ENCODE measurements around the gene COMP.

Gene COMP

GRCh38 chr19:18781885-18782527 lies 9.1 kb downstream of the COMP start:
- ATAC-seq: no peak
- TF ChIP-seq ZFP3 (CRISPR knock-in tag; IDR thresholded peaks at IDR 0.05): no peak
- no peak for TF ChIP-seq CSDC2 (CRISPR knock-in tag; IDR thresholded peaks at IDR 0.05)
- TF ChIP-seq RARB (CRISPR knock-in tag; IDR thresholded peaks at IDR 0.05): no peak
- TF ChIP-seq ZNF70 (CRISPR knock-in tag; IDR thresholded peaks at IDR 0.05): no peak
- no peak for TF ChIP-seq CSRNP3 (CRISPR knock-in tag; IDR thresholded peaks at IDR 0.05)
- no peak for TF ChIP-seq ZNF565 (CRISPR knock-in tag; conservative IDR thresholded peaks at IDR 0.05; ENCODE audit: low read depth)
- no peak for TF ChIP-seq ESRRG (CRISPR knock-in tag; IDR thresholded peaks at IDR 0.05)
- no peak for TF ChIP-seq ZNF8 (CRISPR knock-in tag; IDR thresholded peaks at IDR 0.05)
- TF ChIP-seq SNAI2 (CRISPR knock-in tag; IDR thresholded peaks at IDR 0.05): no peak
- no peak for TF ChIP-seq ZFP30 (CRISPR knock-in tag; IDR thresholded peaks at IDR 0.05)
- no peak for TF ChIP-seq TCF4 (CRISPR knock-in tag; IDR thresholded peaks at IDR 0.05; ENCODE audit: borderline replicate concordance)
- TF ChIP-seq OSR1 (CRISPR knock-in tag; IDR thresholded peaks at IDR 0.05): no peak
- TF ChIP-seq ZC3H10 (CRISPR knock-in tag; IDR thresholded peaks at IDR 0.05): no peak
- no peak for TF ChIP-seq BACH2 (CRISPR knock-in tag; IDR thresholded peaks at IDR 0.05; ENCODE audit: borderline replicate concordance)
- no peak for TF ChIP-seq PPARA (CRISPR knock-in tag; IDR thresholded peaks at IDR 0.05; ENCODE audit: borderline replicate concordance)
- TF ChIP-seq TOX (CRISPR knock-in tag; IDR thresholded peaks at IDR 0.05; ENCODE audit: borderline replicate concordance): no peak
- TF ChIP-seq, protein P1, sequence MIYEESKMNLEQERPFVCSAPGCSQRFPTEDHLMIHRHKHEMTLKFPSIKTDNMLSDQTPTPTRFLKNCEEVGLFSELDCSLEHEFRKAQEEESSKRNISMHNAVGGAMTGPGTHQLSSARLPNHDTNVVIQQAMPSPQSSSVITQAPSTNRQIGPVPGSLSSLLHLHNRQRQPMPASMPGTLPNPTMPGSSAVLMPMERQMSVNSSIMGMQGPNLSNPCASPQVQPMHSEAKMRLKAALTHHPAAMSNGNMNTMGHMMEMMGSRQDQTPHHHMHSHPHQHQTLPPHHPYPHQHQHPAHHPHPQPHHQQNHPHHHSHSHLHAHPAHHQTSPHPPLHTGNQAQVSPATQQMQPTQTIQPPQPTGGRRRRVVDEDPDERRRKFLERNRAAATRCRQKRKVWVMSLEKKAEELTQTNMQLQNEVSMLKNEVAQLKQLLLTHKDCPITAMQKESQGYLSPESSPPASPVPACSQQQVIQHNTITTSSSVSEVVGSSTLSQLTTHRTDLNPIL (CRISPR knock-in tag; IDR thresholded peaks at IDR 0.05; ENCODE audit: low read depth): no peak

- TF ChIP-seq SNAI2 (CRISPR knock-in tag; IDR thresholded peaks at IDR 0.05): no peak
- TF ChIP-seq TOX (CRISPR knock-in tag; IDR thresholded peaks at IDR 0.05; ENCODE audit: borderline replicate concordance): no peak
- TF ChIP-seq BACH2 (CRISPR knock-in tag; IDR thresholded peaks at IDR 0.05; ENCODE audit: borderline replicate concordance): no peak
- no peak for TF ChIP-seq TCF4 (CRISPR knock-in tag; IDR thresholded peaks at IDR 0.05; ENCODE audit: borderline replicate concordance)
- no peak for ATAC-seq
These were observed 10.0 kb downstream of the COMP start for GRCh38 chr19:18781047-18781600.

DNA sequence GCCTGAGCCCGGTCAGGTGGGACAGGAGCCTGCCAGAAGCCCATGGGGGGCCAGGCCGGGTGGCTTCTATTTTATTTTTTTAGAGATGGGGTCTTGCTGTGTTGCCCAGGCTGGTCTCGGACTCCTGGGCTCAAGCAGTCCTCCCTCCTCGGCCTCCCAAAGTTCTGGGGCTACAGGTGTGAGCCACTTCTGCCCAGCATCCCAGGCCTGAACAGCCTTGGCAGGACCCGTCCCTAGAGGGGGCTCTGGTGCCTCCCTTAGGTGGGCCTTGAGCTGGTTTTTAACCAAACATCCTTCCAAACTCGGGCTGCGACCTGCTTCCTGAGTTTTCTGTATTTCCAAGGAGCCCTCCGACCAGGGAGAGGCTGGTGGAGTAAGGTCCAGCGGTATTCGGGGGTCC lies 10.5 kb downstream of the COMP start:
- TF ChIP-seq ZNF70 (CRISPR knock-in tag; IDR thresholded peaks at IDR 0.05): no peak
- TF ChIP-seq GLIS3 (CRISPR knock-in tag; IDR thresholded peaks at IDR 0.05): no peak
- TF ChIP-seq ZFP3 (CRISPR knock-in tag; IDR thresholded peaks at IDR 0.05): no peak
- TF ChIP-seq ISL1 (CRISPR knock-in tag; IDR thresholded peaks at IDR 0.05): no peak
- no peak for TF ChIP-seq RARB (CRISPR knock-in tag; IDR thresholded peaks at IDR 0.05)
- no peak for TF ChIP-seq OSR1 (CRISPR knock-in tag; IDR thresholded peaks at IDR 0.05)
- TF ChIP-seq BACH2 (CRISPR knock-in tag; IDR thresholded peaks at IDR 0.05; ENCODE audit: borderline replicate concordance): no peak
- TF ChIP-seq ZNF8 (CRISPR knock-in tag; IDR thresholded peaks at IDR 0.05): no peak
- TF ChIP-seq, protein P2, sequence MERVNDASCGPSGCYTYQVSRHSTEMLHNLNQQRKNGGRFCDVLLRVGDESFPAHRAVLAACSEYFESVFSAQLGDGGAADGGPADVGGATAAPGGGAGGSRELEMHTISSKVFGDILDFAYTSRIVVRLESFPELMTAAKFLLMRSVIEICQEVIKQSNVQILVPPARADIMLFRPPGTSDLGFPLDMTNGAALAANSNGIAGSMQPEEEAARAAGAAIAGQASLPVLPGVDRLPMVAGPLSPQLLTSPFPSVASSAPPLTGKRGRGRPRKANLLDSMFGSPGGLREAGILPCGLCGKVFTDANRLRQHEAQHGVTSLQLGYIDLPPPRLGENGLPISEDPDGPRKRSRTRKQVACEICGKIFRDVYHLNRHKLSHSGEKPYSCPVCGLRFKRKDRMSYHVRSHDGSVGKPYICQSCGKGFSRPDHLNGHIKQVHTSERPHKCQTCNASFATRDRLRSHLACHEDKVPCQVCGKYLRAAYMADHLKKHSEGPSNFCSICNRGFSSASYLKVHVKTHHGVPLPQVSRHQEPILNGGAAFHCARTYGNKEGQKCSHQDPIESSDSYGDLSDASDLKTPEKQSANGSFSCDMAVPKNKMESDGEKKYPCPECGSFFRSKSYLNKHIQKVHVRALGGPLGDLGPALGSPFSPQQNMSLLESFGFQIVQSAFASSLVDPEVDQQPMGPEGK (CRISPR knock-in tag; IDR thresholded peaks at IDR 0.05; ENCODE audit: borderline replicate concordance): no peak
- TF ChIP-seq, protein P1 (CRISPR knock-in tag; IDR thresholded peaks at IDR 0.05; ENCODE audit: low read depth): no peak
- TF ChIP-seq ESRRG (CRISPR knock-in tag; IDR thresholded peaks at IDR 0.05): no peak
- no peak for ATAC-seq

GRCh38 chr19:18780081-18780480 lies 11.0 kb downstream of the COMP start:
- ATAC-seq: no peak
- no peak for TF ChIP-seq ZFP30 (CRISPR knock-in tag; IDR thresholded peaks at IDR 0.05)
- no peak for TF ChIP-seq ZNF565 (CRISPR knock-in tag; conservative IDR thresholded peaks at IDR 0.05; ENCODE audit: low read depth)
- no peak for TF ChIP-seq OSR1 (CRISPR knock-in tag; IDR thresholded peaks at IDR 0.05)
- TF ChIP-seq ESRRG (CRISPR knock-in tag; IDR thresholded peaks at IDR 0.05): no peak
- TF ChIP-seq GLIS3 (CRISPR knock-in tag; IDR thresholded peaks at IDR 0.05): no peak

All from SK-N-SH treated with all-trans-retinoic acid at 6 μM for 48 hours (cell line).